Thyroid gland (tissue), 4 donors: ENCODE data around the gene OR10K1. TPM values are rescaled to one million over a fixed set of nuclear protein-coding genes. Genes with fewer than 3 reads are reported as not detected.

Experiments
- DNase-seq, 2 donors: peaks; one replicate each; pipeline ENCODE4 v3.0.0-alpha.2; 2019
- H3K27ac ChIP-seq, 3 donors: fragments of 200-600 bp; sonication (generic); 1 replicate in 2 of 3; 2 replicates in 1 of 3; pipeline ENCODE4 v1.5.1; 2016 to 2019; ENCODE audit warnings: mild to moderate bottlenecking in 1 of 3, moderate library complexity in 1 of 3
- H3K27me3 ChIP-seq: fragments of 200-600 bp; sonication (generic); one replicate; pipeline ENCODE4 v1.5.1; 2019
- H3K36me3 ChIP-seq, 2 donors: fragments of 200-600 bp; sonication (generic); one replicate each; pipeline ENCODE4 v1.5.1; 2016 to 2019
- H3K4me1 ChIP-seq, 2 donors: fragments of 200-600 bp; sonication (generic); one replicate each; pipeline ENCODE4 v1.5.1; 2017 to 2019
- H3K4me3 ChIP-seq, 3 donors: fragments of 200-600 bp; sonication (generic); replicated peaks in 1 of 3; 1 replicate in 2 of 3; 2 replicates in 1 of 3; pipeline ENCODE4 v1.5.1; 2016; ENCODE audit warnings: mild to moderate bottlenecking in 1 of 3
- H3K9me3 ChIP-seq: fragments of 200-600 bp; sonication (generic); one replicate; pipeline ENCODE4 v1.5.1; 2017
- CTCF ChIP-seq, 6 experiments: fragments of 200-600 bp in 3 of 6; fragments of 450-650 bp in 3 of 6; sonication (generic) in 3 of 6; IDR thresholded peaks; one replicate each; pipeline ENCODE4 v1.5.1; 2016 to 2019; ENCODE audit warnings: antibody characterized with exemption in 6 of 6, mild to moderate bottlenecking in 2 of 6, inconsistent platforms in 1 of 6, moderate library complexity in 1 of 6
- POLR2A ChIP-seq, 2 donors: fragments of 450-650 bp; IDR thresholded peaks; one replicate each; pipeline ENCODE4 v1.6.1; 2017; ENCODE audit warnings: antibody characterized with exemption in 2 of 2, mild to moderate bottlenecking in 2 of 2, moderate library complexity in 1 of 2
- WGBS, 2 donors: methylation state at CpG; one replicate each; pipeline ENCODE4 v1.1.5; 2017; 5-methylcytosine and 5-hydroxymethylcytosine counted together
- intact Hi-C: fragments of 100-400 bp; cut with DNase I; formaldehyde crosslinking; loops from one replicate; pipeline ENCODE4 v1.15.1; 2023
- total RNA-seq, 4 donors: library from RNA; depleted of rRNA; stranded (reverse); fragments of >200 nt; gene quantifications; one replicate each; pipeline ENCODE4 v1.2.3, GENCODE V29; 2016

OR10K1 gene
- total RNA-seq, 4 donors from 2014 or later = not detected

- DNase-seq = no peak
- Histone ChIP-seq H3K27me3 (no peaks in the 10 kb centered on the region), H3K4me1 (no peaks in the 10 kb centered on the region), H3K9me3 (no peaks in the 10 kb centered on the region), H3K4me3 (no peak overlapping the region), H3K27ac (no peak overlapping the region), H3K36me3 (no peaks in the 10 kb centered on the region)
- WGBS, 2 donors = 50 to 56% methylated on average over 2 of the region's 2 CpGs
- TF ChIP-seq POLR2A (IDR thresholded peaks at IDR 0.05) = no peak
- no peak for TF ChIP-seq CTCF (IDR thresholded peaks at IDR 0.05)
- intact Hi-C loops = no loop called here
Observed at GRCh38 chr1:158494796-158495195, 33.2 kb downstream of the OR10K1 start.

- TF ChIP-seq CTCF (IDR thresholded peaks at IDR 0.05) (no peak), POLR2A (IDR thresholded peaks at IDR 0.05) (no peak)
- intact Hi-C loops = no loop called here
- H3K27ac ChIP-seq = no peak overlapping the region
- WGBS, 2 donors = 32 to 41% methylated on average over 2 of the region's 2 CpGs
- H3K9me3 ChIP-seq = no peaks in the 10 kb centered on the region
- no peaks in the 10 kb centered on the region for H3K36me3 ChIP-seq
- H3K4me1 ChIP-seq = no peaks in the 10 kb centered on the region
- H3K27me3 ChIP-seq = no peaks in the 10 kb centered on the region
- DNase-seq = no peak
- no peak overlapping the region for H3K4me3 ChIP-seq
Observed at GRCh38 chr1:158496374-158496773, 34.7 kb downstream of the OR10K1 start.

- TF ChIP-seq CTCF (IDR thresholded peaks at IDR 0.05) (peak in 1 of 6 experiments; percentile 5), POLR2A (IDR thresholded peaks at IDR 0.05) (no peak)
- Histone ChIP-seq H3K36me3 (no peaks in the 10 kb centered on the region), H3K9me3 (no peaks in the 10 kb centered on the region), H3K4me1 (no peaks in the 10 kb centered on the region), H3K4me3 (no peak overlapping the region), H3K27ac (no peak overlapping the region), H3K27me3 (no peaks in the 10 kb centered on the region)
- WGBS, 2 donors = 17 to 35% methylated on average over 1 of the region's 1 CpG
- intact Hi-C loops = no loop called here
- DNase-seq = peak in 1 of 2 donors; percentile 2
Observed at GRCh38 chr1:158506369-158506987, 44.8 kb downstream of the OR10K1 start.

GRCh38 chr1:158507511-158507910 lies 45.9 kb downstream of the OR10K1 start:
- no peaks in the 10 kb centered on the region for H3K36me3 ChIP-seq
- 92 to 93% methylated on average over 2 of the region's 2 CpGs for WGBS, 2 donors
- H3K4me3 ChIP-seq = no peak overlapping the region
- intact Hi-C loops = no loop called here
- no peak overlapping the region for H3K27ac ChIP-seq
- H3K9me3 ChIP-seq = no peaks in the 10 kb centered on the region
- no peaks in the 10 kb centered on the region for H3K4me1 ChIP-seq
- DNase-seq = no peak
- TF ChIP-seq CTCF (IDR thresholded peaks at IDR 0.05) = no peak
- TF ChIP-seq POLR2A (IDR thresholded peaks at IDR 0.05) = no peak
- no peaks in the 10 kb centered on the region for H3K27me3 ChIP-seq

GRCh38 chr1:158509471-158510156 lies 48.0 kb downstream of the OR10K1 start:
- intact Hi-C loops = no loop called here
- no peak for DNase-seq
- Histone ChIP-seq H3K4me3 (no peak overlapping the region), H3K4me1 (no peaks in the 10 kb centered on the region), H3K27me3 (no peaks in the 10 kb centered on the region), H3K9me3 (no peaks in the 10 kb centered on the region), H3K27ac (no peak overlapping the region), H3K36me3 (no peaks in the 10 kb centered on the region)
- TF ChIP-seq POLR2A (IDR thresholded peaks at IDR 0.05) = no peak
- no peak for TF ChIP-seq CTCF (IDR thresholded peaks at IDR 0.05)
- 19% methylated on average over 4 of the region's 4 CpGs for WGBS, 2 donors
